GM10248 (cell line): ENCODE measurements around the gene DPP10.

Experiments used
- CTCF ChIA-PET: fragments of 300-600 bp; sonication (Branson Sonifier 250); formaldehyde crosslinking; extraction: SDS; loops from one replicate; lab custom pipeline; 2021; ENCODE audit warnings: antibody characterized with exemption; lab: Yijun Ruan, JAX
- POLR2A ChIA-PET: fragments of 350-650 bp; sonication (Branson Sonifier 250); formaldehyde crosslinking; extraction: SDS; loops from one replicate; lab custom pipeline; 2020; ENCODE audit warnings: antibody characterized with exemption; lab: Yijun Ruan, JAX
- DNase-seq: peaks from one replicate; pipeline ENCODE4 v3.0.0; 2012; ENCODE audit errors: extremely low spot score
- TF ChIP-seq, protein P1 (sequence below): IDR thresholded peaks from 2 replicates; pipeline ENCODE4 v1.5.1; 2012; ENCODE audit warnings: mild to moderate bottlenecking, low read depth; ENCODE audit errors: extremely low read depth, missing control alignments, control extremely low read depth

The DPP10 gene

DNA sequence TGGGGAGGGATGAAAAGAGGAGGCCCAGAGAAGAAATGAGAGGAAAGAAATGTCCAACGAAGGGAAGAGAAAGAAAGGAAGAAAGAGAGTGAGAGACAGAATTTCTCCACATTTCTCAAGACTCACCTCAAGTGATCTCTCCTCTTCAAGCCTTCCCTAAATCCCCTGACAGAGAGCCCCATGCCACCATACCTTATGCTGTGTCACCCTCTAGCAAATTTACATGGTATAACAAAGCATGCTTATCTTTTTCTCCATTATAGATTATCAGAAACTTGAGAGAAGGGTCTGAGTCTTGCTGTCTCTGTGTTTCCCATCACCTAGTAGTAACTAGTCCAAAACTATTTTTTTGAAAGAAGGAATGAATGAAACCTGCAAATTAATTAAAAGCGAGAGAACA lies 1208.4 kb downstream of the DPP10 start:
- CTCF ChIA-PET = no interaction called here
- no peak for DNase-seq
- POLR2A ChIA-PET = no interaction called here
- TF ChIP-seq, protein P1, sequence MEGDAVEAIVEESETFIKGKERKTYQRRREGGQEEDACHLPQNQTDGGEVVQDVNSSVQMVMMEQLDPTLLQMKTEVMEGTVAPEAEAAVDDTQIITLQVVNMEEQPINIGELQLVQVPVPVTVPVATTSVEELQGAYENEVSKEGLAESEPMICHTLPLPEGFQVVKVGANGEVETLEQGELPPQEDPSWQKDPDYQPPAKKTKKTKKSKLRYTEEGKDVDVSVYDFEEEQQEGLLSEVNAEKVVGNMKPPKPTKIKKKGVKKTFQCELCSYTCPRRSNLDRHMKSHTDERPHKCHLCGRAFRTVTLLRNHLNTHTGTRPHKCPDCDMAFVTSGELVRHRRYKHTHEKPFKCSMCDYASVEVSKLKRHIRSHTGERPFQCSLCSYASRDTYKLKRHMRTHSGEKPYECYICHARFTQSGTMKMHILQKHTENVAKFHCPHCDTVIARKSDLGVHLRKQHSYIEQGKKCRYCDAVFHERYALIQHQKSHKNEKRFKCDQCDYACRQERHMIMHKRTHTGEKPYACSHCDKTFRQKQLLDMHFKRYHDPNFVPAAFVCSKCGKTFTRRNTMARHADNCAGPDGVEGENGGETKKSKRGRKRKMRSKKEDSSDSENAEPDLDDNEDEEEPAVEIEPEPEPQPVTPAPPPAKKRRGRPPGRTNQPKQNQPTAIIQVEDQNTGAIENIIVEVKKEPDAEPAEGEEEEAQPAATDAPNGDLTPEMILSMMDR = no peak

DNA sequence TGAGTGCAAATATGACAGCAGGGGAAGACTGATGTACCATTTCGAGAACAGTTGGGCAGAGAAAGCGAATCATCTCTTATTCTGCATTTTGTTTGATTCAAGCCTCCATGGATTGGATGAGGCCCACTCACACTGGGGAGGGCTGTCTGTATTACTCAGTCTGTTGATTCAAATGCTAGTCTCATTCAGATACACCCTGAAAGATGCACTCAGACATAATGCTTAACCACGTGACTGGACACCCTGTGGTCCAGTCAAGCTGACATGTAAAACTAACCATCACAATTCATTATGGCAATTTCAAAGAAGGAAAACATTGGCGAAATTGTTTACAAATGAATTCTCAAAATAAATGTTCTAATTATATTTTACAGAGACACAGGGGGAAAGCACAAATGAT lies 1210.2 kb downstream of the DPP10 start:
- no peak for DNase-seq
- CTCF ChIA-PET = no interaction called here
- POLR2A ChIA-PET = no interaction called here
- TF ChIP-seq, protein P1 = no peak

DNA sequence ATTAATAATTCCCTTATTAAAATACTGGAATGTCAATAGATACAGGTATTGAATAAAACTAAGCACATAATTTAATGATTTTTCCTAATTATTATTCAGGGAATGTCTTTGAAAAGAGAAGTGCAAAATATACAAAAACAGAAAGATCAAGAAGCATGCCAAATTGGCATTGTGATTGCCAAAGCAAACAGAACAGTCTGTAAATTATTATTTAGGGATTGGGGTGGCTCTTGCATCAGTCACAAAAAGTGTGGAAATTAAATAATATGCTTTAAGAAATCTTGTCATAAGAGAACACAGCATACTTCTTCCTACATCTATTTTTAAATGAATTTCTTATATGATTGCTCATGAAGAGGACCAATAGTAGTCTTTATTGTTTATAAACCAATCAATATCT lies 1211.9 kb downstream of the DPP10 start:
- no peak for DNase-seq
- TF ChIP-seq, protein P1 = no peak
- CTCF ChIA-PET = no interaction called here
- POLR2A ChIA-PET = no interaction called here

DNA sequence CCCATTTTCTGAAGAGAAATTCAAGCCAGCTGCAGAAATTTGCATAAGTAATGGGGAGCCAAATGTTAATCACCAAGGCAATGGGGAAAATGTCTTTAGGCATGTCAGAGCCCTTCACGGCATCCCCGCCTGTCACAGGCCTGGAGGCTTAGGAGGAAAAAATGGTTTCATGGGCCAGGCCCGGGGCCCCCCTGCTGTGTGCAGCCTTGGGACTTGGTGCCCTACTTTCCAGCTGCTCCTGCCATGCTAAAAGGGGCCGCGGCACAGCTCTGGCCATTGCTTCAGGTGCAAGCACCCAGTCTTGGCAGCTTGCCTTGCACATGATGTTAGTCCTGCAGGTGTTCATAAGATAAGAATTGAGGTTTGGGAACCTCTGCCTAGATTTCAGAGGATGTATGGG lies 1235.7 kb downstream of the DPP10 start:
- POLR2A ChIA-PET = no interaction called here
- TF ChIP-seq, protein P1 = no peak
- CTCF ChIA-PET = interaction anchor here (1.0 kb wide), 1 partner anchor 9 kb away, joined by 4 read pairs; no protein-coding TSS in a partner anchor
- DNase-seq = no peak

DNA sequence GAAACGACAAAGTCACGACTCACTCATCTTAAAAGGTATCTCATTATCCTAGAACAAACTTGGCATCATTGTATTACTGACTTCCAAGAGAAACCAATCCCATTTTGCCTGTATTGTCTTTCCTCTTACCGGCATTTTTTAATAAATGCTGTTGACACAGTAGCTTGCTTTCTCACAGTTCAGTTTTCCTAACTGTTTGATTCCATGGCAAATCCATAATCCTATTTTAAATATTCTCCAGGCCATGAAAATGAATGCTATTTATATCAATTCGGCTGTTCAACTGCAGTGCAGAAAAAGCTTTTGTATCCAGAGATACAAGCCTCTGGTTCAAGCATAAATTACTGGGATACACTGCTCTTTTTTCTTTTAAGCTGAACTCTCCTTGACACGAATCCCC lies 1241.9 kb downstream of the DPP10 start:
- TF ChIP-seq, protein P1 = no peak
- ChIA-PET CTCF (interaction anchor here (1.0 kb wide), 1 partner anchor 20 kb away, joined by 3 read pairs; no protein-coding TSS in a partner anchor), POLR2A (no interaction called here)
- DNase-seq = no peak

DNA sequence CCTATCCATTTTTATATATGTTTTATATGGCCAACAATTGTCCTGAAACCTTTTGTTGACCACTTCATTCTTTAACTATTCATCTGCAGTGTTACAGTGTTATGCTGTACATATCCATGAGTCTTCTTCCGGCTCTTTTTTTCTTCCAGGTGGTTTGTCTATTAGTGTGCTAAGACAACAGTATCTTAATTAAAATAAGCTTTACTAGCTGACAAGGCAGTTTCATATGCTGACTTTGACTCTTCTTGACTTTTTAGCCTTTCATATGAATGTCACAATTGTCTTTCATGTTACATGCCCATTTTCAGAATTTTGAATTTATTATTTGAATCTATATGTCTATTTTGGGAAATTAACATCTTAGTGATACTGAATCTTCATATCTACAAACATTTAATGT lies 1249.0 kb downstream of the DPP10 start:
- ChIA-PET POLR2A (no interaction called here), CTCF (no interaction called here)
- DNase-seq = no peak
- TF ChIP-seq, protein P1 = no peak
